HG03354 (cell line): ENCODE measurements around the gene RIPPLY2.
"Not testable (repeated sequence)": the region's sequence is repeated elsewhere in the genome, so short reads cannot be mapped to it uniquely, and the experiment has no call there.

Source experiments
- ATAC-seq: cut with Tn5 transposase; IDR thresholded peaks from one replicate; pipeline ENCODE4 v1.9.1; 2021; ENCODE audit warnings: mild to moderate bottlenecking; ENCODE audit not compliant: unreplicated experiment, poor library complexity, severe bottlenecking

Gene RIPPLY2, protein sequence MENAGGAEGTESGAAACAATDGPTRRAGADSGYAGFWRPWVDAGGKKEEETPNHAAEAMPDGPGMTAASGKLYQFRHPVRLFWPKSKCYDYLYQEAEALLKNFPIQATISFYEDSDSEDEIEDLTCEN

DNA sequence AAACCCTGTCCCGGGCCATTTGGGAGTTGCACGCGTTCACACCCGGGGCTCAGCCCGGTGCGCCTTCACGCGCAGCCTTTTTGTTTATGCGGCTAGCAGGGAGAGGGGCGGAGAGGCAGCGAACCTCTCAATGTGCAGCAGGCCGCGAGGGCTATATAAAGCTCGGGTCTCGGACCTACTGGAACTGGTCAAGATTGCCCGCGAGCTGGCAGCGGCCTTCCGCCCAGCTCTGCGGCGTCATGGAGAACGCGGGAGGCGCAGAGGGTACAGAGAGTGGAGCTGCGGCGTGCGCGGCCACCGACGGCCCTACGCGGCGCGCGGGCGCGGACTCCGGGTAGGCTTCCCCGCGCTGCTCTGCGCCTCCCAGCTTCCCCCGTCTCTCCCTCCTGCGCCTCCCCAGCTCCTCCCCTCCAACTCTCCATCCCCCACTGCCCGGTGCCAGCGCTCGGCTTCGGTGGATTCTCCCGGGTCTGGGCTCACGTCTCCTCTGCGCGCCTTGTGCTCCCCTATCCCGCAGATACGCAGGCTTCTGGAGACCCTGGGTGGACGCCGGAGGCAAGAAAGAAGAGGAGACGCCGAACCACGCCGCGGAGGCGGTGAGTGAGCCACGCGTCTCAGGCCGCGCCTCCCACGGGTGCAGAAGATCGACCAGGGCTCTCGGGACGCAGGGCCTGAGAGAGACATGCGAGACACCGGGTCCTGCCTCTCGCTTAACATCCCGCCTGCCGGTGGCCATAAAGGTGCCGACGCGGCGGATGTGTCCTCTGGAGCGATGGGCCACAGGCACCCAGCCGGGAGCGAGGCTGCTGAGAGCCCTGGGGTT, at the start of gene RIPPLY2:
Gene RIPPLY2 (plus strand): TSS at position 183 of the 823 bp plus-strand sequence. CDS start 57 bp downstream, at position 240.
- ATAC-seq = peak; percentile 63

DNA sequence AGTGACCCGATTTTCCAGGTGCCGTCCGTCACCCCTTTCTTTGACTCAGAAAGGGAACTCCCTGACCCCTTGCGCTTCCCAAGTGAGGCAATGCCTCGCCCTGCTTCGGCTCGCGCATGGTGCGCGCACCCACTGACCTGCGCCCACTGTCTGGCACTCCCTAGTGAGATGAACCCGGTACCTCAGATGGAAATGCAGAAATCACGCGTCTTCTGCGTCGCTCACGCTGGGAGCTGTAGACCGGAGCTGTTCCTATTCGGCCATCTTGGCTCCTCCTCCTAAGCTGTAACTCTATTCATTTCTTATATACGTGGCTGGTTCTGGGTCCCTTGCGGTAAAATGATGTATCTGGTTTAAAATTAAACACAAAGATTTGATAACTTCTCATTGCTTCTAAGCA, 49.7 kb upstream of the RIPPLY2 start:
- ATAC-seq = not testable (repeated sequence)

DNA sequence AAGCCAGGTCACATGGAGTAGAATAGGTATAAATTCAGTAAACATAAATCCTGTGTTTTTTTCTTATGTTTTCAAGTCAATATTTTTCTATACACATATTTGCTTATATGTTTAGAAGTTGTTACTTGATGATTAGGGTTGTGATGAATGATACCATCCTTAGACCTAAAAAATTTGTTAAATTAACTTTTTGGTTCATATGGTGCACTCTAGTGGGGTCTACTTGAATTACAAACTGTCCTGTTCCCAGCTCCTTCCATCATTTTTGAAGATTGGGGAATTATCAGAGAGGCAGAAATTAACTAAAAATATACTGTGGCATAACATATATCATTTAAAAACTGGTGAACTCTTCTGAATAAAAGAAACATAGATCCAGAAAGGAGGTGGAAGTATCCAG, 48.3 kb upstream of the RIPPLY2 start:
- ATAC-seq = no peak

DNA sequence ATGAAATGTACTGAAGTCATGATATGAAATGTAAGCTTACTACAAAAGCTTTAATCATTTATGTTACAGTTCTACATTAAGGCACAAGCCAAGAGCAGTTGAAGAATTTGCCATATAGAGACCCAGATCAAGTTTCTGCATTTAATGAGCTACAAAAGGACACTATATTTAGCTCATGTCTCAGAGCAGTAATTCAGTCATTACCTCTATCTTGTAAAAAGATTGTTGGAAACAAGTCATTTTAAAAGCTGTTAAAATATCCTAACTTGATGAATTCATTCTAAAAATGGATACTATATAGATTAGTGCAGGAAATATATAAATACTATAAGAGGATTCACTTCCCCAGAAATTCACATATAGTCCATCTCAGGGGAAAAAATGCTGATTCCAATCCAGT, 45.2 kb upstream of the RIPPLY2 start:
- ATAC-seq = no peak

DNA sequence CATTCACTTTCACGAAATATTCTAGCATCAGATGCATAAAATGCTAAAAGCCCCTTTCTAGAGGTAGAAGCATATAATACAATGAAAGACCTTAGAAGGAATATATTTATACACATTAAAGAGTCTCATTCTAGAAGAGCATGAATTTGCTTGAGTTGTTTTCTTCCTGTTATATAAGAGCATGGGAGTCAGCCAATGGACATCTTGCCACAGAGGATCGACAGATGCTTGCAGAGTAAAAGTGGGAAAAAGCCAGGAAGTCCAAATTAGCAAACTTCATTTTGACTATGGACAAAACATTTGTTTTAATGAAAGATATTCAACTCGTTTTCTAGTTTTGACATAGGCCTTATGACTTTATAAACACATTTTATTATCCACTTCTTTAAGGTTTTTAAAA, 44.2 kb upstream of the RIPPLY2 start:
- ATAC-seq = no peak

DNA sequence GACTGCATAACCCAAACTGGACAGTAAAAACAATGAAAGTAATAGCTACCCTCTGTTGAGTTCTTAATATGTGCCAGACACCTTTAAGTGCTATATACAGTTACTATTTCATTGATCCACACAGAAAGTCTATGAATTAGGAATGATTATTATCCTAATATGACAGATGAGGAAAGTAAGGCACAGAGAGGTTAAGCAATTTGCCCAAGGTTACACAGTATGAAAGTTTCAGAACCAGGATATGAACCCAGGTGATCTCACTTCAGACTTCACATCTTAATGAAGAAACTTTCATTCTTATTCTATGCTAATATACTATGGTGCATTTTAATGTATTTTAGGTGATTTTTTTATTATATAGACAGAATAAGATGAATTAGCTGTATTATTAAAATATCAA, 40.6 kb upstream of the RIPPLY2 start:
- ATAC-seq = no peak

DNA sequence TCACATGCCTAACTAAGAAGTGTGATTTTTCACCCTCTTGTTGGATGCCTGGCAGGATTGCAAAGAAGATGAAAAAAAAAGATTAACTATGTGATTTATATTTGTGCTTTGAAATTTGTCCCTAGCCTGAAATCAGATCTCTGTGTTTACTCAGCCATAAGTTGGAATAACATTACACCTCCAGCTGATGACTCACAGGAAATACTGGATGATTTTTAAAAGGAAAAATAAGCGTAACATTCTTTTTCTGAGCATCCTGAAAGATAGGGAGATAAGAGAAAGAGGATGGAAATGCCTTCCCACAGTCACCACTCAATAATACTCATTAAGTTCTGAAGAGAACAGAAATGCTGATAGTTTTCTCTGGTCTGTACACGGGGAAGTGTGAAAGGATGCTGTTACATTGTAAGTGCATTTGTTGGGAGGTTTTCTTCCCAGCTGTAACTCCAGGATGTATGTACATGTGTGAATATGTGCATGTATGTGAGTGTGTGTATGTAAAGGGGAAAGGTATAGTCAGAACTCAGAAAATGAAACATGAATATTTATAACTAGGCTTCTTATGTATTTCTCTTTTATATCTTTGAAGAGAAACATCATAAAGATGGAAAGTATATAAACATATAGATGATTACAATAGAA, 37.4 kb upstream of the RIPPLY2 start:
- no peak for ATAC-seq

DNA sequence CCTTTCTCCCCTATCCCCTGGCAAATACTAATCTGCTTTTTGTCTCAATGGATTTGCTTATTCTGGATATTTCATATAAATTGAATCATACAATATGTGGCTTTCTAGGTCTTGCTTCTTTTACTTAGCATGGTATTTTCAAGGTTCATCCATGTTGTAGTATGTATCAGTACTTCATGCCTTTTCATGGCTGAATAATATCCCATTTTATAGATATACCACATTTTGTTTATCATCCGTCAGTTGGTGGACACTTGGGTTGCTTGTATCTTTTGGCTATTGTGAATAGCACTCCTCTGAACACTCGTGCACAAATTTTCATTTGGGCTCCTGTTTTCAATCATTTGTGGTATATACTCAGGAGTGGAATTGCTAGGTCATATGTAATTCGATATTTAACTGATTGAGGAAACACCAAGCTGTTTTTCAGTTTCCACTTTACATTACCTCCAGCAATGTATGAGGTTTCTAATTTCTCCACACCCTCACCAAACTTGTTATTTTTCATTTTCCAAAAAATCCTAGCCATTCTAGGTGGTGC, 30.5 kb upstream of the RIPPLY2 start:
- ATAC-seq = no peak

DNA sequence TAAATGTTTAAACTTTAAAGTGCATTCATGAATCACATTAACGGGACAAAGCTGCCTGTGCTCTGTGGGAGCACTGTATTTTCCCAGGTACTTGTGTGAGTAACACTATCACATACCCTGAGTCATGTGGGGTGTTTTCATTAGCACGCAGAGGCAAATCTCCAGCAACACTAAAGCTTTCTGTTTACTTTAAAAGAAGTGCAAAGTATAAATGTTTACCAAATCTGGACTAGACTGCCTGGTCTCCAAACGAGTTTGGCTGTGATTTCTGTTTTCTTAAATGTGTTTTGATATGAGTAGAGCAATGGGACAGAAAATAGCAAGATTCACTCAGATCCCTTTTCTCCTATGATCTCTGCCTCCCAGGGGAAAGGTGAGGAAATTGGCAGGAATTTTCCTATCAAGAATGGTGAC, 28.8 kb upstream of the RIPPLY2 start:
- no peak for ATAC-seq

DNA sequence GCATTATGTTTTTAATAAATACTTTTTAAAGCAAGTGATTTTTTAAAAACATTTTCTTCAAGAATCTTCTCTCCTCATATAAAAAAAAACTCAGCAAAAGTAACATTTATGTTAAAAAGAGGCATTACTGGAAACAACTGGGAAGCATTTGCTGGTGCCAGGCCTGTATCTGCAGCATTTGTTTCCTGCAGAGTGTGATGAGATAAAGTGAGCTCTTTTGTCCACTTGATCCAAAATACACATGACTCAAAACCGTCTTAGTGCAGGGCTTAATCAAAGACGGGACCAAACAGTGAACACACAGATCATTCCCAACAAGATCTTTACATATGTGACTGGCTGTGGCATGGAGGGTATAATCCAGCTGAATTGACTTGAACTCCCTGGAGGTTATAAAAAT, 28.3 kb upstream of the RIPPLY2 start:
- no peak for ATAC-seq

DNA sequence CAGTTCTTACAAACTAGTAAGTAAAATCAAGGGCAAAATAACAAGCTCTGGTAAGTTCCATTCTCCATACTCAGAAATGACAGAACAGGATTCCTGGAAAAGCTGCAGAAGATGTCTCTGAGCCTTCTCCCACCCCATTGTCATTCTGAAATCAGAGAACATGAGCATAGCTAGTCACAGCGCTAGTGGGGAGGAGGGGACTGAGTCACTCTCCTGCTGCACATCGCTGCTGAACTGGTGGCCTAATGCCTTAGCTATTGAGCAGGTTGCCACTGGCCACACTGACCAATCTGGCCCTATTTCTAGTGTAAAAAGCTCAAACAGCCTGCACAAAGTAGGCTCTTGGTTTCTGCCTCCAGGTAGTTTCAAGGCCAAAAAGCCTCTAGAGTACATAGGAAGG, 26.1 kb upstream of the RIPPLY2 start:
- ATAC-seq = no peak

DNA sequence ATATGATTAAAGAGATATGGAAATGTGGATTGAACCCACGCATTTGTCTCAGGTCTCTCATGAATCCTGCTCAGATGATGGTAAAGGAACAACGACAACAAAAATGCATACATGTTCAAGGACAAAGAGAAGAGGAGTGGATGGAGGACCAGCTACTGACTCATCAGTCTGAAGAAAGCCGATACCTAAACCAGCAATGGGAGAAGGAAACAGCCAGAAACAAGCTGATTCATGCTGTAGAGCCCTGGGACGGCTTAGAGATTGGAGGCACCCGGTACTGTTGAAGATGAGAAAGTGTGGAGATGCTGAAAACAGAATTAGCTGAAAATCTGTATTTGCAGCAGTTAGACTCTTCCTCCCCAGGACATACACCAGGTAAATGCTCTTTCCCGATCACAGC, 14.4 kb upstream of the RIPPLY2 start:
- no peak for ATAC-seq

DNA sequence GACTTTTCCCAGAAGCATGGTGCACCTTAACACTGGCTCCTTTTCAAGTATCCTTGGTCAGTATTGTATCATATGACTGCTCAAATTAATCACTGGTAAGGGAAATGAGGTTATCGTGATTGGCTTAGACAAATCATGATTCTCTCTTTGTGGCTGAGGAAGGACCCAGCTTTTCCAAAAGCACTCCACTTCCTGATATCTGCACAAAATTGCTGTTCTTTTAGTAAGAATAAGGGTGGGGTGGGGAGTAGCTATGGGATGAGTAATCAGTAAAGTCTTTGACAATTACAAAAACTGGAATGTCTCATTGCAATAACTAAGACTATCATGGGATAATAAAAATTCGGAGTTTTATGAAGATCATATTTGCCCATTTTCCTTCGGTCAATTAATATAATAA, 9.0 kb upstream of the RIPPLY2 start:
- no peak for ATAC-seq

DNA sequence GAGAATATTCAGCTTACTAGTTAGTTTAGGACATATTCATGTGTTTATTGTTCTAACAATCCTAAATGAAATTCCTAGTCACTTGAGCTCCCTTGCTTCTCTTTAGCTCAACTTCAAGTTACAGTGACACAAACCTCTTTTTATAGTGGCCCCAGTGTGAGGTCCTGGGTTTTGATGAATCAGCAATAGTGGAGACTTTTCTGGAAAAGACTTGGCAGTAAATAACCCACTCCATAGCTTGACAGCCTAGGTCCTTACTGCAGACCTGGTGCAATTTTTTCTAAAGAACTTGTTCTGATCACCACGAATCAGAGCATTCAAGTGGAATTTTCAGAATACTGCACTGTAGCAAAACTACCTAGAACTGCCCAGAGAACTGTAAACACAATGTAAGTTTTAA, 6.9 kb upstream of the RIPPLY2 start:
- ATAC-seq = no peak

DNA sequence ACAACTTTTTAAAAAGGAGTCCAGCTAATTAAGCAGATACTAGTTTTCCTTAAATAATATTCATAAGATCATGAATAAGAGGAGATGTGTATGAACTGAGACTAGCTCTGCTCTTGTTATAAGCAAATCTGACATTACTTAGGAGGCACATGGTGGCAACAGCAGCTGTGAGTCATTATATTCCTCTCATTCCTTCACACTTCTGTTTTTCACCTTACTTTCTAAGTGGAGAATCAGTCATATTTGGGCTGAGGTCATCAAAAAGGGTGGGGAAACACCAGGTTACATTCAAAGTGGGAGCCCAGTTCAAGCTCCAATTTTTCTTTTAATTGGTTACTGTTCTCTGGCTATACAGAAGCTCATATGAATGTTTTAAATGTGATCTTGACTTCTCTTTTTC, 6.0 kb upstream of the RIPPLY2 start:
- peak; percentile 91 for ATAC-seq

DNA sequence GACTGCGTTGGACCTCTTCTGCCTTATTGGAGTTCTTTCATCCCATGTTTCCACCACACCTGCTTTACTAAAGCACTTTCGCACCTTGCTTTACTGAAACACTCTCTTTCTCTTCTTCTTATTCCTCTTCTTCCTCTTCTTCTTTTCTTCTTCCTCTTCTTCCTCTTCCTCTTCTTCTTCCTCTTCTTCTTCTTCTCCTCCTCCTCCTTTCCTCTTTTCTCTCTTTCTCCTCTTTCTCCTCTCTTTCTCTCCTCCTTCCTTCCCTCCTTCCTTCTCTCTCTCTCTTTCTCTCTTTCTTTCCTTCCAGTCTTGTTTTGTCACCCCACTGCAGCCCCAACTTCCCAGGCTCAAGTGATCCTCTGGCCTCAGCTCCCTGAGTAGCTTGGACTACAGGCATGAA, 4.0 kb upstream of the RIPPLY2 start:
- no peak for ATAC-seq

DNA sequence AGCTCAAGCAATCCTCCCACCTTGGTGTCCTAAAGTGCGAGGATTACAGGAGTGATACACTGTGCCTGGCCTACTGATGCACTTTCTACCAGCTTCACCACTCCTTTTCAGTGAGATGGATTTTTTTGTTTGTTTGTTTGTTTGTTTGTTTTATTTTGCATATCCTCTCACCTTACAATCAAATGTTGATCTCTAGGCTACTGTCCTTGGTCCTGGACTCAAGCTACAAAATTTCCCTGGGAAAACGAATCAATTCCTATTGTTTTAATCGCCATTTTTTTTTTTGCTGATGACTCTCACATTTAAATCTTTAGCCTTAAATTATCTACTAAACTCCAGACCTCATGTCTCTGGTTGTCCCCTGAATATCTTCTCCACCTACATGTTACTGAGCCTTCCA, 3.5 kb upstream of the RIPPLY2 start:
- ATAC-seq = no peak

DNA sequence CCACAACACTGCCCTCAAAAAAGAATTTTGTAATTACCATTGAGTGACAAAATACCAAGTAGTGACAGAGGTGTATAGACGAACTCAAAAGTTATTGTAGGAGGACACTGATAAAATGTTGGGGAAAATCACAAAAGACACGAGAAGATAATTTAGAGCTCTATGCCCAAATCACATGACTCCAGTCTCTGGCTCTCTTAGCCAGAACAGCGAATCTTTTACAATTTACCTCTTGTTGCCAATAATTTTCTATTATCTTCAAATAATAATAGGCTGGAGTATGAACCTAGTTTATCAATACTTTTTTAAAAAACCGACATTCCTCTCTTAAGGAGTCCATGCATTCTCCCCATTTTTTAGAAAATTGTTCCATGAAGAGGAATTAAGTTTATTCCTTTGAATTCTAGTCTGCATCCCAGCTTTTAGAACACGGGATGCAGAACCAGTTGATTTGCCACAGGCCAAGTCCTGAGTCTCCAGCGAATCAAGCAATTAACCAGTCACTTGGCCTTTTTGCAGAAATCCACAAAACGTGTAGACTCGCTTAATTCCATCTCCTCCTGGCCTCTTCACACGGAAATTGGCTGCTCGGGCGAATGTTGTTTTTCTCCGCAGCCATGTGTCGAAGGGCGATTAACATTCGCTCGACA, 507 bp upstream of the RIPPLY2 start:
- ATAC-seq = no peak

DNA sequence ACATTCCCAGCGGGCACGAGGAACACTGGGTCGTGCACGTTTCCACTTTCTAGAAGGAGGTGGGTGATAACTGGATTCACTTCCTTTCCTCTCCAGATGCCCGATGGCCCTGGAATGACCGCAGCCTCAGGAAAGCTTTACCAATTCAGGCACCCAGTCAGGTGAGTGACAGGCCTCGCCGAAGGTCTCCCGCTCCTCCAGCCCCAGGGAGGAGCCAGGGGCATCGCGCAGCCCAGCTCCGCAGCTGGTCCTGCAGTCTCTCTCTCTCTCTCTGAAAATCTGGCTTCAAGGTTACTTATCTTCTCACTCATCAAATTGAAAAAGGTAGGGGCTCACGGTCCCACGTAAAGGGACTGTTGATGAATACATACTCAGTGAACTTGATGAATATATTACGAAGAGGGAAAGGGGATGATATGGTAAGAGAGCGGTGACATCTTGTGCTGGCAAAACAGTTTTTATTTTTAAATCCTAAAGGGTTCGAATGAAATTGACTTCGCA, 891 bp downstream of the RIPPLY2 start:
- ATAC-seq = peak; percentile 4

DNA sequence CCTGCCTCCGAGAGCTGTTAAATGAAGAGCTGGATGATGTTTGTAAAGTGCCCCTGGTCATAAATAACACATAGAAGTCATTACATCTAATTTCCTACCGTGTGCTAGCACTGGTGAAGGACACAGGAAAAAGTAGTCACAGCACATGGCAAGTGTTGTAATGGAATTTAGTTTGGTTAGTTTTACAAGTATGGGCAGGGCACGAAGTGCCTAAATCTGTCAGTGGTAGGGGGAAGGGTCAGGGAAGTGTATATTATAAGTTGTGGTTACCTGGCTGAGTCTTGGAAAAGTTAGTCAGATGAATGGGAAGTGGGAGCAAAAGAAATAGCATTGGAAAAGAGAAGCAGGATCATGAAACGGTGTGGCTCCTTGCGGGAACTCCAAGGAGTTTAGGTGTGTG, 1.6 kb downstream of the RIPPLY2 start:
- no peak for ATAC-seq
